ENCODE measurements around the gene MYL12A.

GRCh38 chr18:3251963-3252277 lies 4.3 kb downstream of the MYL12A start:
- TF ChIP-seq EZH2 (IDR thresholded peaks at IDR 0.05; ENCODE audit: insufficient read depth, poor library complexity, severe bottlenecking) = no peak
- no peak for TF ChIP-seq EZH2phosphoT487 (IDR thresholded peaks at IDR 0.05; ENCODE audit: insufficient read depth, low read depth)

Measured in GM23248 (cell line).